Measurements from ENCODE around the gene GPBAR1.

Gene GPBAR1

DNA sequence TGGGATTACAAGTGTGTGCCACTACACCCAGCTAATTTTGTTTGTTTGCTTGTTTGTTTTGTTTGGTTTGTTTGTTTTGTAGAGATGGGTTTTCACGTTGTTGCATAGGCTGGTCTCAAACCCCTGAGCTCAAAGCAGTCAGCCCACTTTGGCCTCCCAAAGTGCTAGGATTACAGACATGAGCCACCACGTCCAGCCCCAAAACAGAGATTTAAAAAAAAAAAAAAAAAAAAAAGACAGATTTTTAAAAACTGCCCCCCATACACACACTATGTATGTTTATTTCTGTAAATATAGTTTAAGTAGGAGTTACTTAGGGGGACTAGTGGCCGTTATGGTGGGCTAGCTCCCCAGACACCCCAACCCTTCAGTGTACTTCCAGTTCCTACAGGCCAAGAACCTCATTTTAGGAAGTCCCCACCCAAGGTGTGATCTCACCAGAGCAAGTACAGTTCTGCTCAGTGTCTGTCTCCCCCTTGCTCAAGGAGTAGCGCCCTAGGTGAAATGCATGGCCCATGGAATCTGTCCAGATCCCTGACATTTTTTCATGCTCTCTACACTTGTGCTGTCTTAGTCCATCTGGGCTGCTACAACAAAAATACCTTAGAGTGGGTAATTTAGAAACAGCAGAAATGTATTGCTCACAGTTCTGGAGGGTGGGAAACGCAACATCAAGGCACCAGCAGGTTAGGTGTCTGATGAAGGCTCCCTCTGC, 33.1 kb downstream of the GPBAR1 start:
- TF ChIP-seq, protein P1, sequence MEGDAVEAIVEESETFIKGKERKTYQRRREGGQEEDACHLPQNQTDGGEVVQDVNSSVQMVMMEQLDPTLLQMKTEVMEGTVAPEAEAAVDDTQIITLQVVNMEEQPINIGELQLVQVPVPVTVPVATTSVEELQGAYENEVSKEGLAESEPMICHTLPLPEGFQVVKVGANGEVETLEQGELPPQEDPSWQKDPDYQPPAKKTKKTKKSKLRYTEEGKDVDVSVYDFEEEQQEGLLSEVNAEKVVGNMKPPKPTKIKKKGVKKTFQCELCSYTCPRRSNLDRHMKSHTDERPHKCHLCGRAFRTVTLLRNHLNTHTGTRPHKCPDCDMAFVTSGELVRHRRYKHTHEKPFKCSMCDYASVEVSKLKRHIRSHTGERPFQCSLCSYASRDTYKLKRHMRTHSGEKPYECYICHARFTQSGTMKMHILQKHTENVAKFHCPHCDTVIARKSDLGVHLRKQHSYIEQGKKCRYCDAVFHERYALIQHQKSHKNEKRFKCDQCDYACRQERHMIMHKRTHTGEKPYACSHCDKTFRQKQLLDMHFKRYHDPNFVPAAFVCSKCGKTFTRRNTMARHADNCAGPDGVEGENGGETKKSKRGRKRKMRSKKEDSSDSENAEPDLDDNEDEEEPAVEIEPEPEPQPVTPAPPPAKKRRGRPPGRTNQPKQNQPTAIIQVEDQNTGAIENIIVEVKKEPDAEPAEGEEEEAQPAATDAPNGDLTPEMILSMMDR (IDR thresholded peaks at IDR 0.05; ENCODE audit: insufficient read depth, low read depth, low read length, missing control alignments) = no peak
- no peak overlapping the region for H3K4me3 ChIP-seq (ENCODE audit: low read depth, low read length)
- DNase-seq (ENCODE audit: low read depth) = no peak

DNA sequence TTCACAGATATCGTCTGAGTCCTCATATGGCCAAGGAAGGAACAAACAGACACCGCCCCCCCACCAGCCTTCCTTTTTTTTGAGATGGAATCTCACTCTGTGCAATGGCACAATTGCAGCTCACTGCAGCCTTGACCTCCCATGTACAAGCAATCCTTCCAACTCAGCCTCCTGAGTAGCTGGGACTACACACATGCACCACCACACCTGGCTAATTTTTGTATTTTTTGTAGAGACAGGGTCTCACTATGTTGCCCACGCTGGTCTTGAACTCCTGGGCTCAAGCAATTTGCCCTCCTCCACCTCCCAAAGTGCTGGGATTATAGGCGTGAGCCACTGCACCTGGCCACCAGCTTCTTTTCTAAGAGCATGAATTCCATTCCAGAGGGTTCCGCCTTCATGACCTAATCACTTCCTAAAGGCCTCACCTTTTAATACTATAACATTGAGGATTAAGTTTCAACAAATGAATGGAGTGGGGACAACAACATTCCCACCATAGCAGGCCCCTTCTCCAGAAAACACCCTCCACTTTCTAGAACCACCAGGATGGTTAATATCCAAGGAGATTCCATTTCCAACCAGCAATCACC, 33.7 kb downstream of the GPBAR1 start:
- TF ChIP-seq, protein P1 (IDR thresholded peaks at IDR 0.05; ENCODE audit: insufficient read depth, low read depth, low read length, missing control alignments) = no peak
- DNase-seq (ENCODE audit: low read depth) = no peak
- H3K4me3 ChIP-seq (ENCODE audit: low read depth, low read length) = no peak overlapping the region

DNA sequence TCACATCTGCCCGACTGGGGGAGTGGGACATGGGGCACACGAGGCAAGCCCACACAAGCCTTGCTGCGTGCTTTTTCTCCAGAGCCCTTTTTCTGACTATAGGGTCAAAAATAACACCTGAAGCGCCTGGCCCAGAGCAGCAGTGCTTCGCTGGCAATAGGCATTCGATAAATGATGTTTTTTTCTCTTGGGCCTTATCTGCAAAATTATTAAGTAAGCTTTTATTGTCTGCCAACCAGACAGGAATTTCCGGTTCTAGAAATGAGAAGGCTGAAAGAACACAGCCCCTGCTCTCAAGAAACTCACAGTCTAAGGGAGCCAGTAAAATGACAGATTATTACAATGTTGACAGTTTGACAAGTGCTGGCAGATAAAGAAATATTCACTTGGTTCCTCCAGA, 34.2 kb downstream of the GPBAR1 start:
- DNase-seq (ENCODE audit: low read depth) = no peak
- TF ChIP-seq, protein P1 (IDR thresholded peaks at IDR 0.05; ENCODE audit: insufficient read depth, low read depth, low read length, missing control alignments) = no peak
- H3K4me3 ChIP-seq (ENCODE audit: low read depth, low read length) = no peak overlapping the region

DNA sequence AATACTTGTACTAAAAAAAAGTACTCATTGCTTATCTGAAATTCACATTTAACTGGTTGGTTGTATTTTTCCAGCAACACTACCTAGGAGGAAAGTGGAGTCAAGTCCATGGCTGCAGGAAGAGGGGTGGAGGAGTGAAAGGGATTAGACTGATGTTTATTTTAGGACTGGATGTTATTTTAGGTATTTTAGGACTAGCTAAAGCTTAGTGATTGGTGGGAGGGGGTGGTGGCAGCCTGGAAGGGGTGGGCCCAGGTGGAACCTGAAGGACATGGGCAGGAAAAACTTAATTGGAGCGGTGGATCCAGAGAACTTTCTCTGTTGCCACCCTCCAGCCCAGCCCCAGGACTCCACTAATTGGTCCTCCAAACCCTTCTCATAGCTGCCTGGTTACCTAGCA, 35.4 kb downstream of the GPBAR1 start:
- H3K4me3 ChIP-seq (ENCODE audit: low read depth, low read length) = no peak overlapping the region
- no peak for DNase-seq (ENCODE audit: low read depth)
- TF ChIP-seq, protein P1 (IDR thresholded peaks at IDR 0.05; ENCODE audit: insufficient read depth, low read depth, low read length, missing control alignments) = no peak

DNA sequence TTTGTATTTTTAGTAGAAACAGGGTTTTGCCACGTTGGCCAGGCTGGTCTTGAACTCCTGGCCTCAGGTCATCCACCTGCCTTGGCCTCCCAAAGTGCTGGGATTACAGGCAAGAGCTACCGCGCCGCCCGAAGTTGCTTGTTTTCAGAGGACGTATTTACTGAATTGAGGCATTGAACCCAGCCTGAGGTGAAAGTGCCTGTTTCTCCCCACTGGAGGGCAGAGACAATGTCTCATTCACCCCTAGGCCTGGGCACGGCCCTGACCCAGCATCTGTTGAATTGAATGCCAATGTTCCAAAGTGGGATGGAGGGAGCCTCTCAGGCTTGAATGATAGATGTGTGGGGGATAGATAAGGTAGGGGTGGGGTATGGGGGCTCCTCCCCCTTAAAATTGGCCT, 36.0 kb downstream of the GPBAR1 start:
- TF ChIP-seq, protein P1 (IDR thresholded peaks at IDR 0.05; ENCODE audit: insufficient read depth, low read depth, low read length, missing control alignments) = no peak
- no peak for DNase-seq (ENCODE audit: low read depth)
- no peak overlapping the region for H3K4me3 ChIP-seq (ENCODE audit: low read depth, low read length)

DNA sequence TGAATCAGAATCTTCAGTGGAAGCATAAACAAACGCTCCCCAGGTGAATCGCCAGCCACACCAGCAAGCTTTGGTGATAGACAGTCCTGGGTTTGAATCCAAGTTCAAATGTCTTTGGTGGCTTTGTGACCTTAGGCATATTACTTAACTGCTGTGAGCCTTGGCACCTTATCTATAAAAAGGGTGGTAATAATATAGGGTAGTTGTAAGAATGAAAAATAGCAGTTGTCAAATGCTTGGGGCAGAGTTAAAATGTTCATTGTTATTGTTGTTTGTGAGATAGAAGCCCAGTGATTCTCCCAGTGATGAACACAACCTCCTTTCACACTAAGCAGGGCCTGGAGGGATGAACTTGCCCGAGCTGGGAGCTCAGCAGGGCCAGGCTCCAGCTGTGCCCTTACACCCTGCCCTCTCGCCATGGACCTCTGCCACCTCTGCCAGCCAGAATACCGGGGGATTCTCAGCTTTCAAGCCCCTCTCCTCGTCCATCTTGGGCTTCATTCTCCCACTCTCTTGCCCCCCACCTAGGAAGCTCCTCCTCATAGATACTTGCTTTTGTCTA, 37.6 kb downstream of the GPBAR1 start:
- TF ChIP-seq, protein P1 (IDR thresholded peaks at IDR 0.05; ENCODE audit: insufficient read depth, low read depth, low read length, missing control alignments) = no peak
- no peak overlapping the region for H3K4me3 ChIP-seq (ENCODE audit: low read depth, low read length)
- DNase-seq (ENCODE audit: low read depth) = no peak

Data from GM12865 (cell line).